Peyer's patch (tissue), 4 donors: ENCODE results near the gene RNU5B-1.

ENCODE experiments used
- POLR2A ChIP-seq, 2 donors: fragments of 450-650 bp; IDR thresholded peaks; one replicate each; pipeline ENCODE4 v1.5.1; 2017; ENCODE audit warnings: antibody characterized with exemption in 2 of 2, mild to moderate bottlenecking in 2 of 2, moderate library complexity in 2 of 2
- TF ChIP-seq, protein P1 (sequence below), 6 experiments: fragments of 450-650 bp in 4 of 6; fragments of 200-600 bp in 2 of 6; sonication (generic) in 1 of 6; IDR thresholded peaks; one replicate each; pipeline ENCODE4 v1.5.1; 2017 to 2019; ENCODE audit warnings: antibody characterized with exemption in 6 of 6, mild to moderate bottlenecking in 3 of 6, moderate library complexity in 1 of 6

DNA sequence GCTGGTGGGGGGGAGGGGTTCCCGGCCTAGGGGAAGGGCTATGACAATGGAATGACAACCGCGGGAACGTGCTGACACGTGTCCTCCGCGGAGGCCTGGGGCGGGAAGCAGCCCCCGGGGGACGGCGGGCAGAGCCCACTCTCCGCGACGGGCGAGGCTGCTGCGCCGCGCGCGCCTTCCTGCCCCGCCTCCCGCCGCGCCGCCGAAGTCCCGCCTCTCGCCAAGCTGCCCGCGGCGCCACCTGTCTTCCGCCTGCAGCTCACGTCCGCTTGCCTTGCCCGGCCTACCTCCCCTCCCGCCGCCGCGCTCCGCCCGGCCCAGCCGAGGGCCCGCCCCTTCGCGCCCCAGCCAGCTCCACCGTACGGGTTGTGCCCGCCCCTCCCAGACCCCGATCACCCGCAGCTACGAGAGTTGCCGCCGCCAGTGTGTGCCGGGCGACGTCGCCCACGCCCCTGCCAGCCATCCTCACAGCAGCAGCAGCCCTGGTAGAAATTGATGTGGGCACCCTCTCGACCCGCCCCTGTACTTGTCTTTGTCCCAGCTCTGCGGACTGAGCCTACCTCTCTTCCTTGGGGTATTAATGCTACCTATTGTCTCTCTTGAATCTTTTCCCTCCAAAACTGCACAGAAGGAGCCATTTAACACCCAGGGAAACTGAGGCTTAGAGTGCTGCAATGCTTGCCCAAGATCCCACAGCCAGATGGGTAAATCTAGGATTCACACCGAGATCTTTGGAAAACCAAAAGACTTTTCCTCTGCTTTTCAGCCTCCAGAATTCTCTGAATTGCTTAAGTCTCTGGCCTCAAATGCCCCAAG is 17.6 kb upstream of the RNU5B-1 start, which contains the start of gene PARP16:
- TF ChIP-seq, protein P1, sequence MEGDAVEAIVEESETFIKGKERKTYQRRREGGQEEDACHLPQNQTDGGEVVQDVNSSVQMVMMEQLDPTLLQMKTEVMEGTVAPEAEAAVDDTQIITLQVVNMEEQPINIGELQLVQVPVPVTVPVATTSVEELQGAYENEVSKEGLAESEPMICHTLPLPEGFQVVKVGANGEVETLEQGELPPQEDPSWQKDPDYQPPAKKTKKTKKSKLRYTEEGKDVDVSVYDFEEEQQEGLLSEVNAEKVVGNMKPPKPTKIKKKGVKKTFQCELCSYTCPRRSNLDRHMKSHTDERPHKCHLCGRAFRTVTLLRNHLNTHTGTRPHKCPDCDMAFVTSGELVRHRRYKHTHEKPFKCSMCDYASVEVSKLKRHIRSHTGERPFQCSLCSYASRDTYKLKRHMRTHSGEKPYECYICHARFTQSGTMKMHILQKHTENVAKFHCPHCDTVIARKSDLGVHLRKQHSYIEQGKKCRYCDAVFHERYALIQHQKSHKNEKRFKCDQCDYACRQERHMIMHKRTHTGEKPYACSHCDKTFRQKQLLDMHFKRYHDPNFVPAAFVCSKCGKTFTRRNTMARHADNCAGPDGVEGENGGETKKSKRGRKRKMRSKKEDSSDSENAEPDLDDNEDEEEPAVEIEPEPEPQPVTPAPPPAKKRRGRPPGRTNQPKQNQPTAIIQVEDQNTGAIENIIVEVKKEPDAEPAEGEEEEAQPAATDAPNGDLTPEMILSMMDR (IDR thresholded peaks at IDR 0.05), result peak in 5 of 6 experiments; percentile 55 to 89 (median 66)
- peak; percentile 54 to 71 for TF ChIP-seq POLR2A (IDR thresholded peaks at IDR 0.05)
